ENCODE data around the gene COL4A2.

- TF ChIP-seq YY1 (IDR thresholded peaks at IDR 0.05; ENCODE audit: insufficient read depth, insufficient read length): no peak
- TF ChIP-seq SUZ12 (IDR thresholded peaks at IDR 0.05; ENCODE audit: extremely low read depth, insufficient read depth, insufficient read length): no peak
- TF ChIP-seq ZNF274 (IDR thresholded peaks at IDR 0.05; ENCODE audit: low read depth, low read length): no peak
Observed at GRCh38 chr13:110559429-110559943, 252.4 kb downstream of the COL4A2 start.
